NT2/D1 (cell line): ENCODE results near the gene SHC3.

Experiments
- DNase-seq: peaks from one replicate; pipeline ENCODE4 v3.0.0-alpha.2; 2011; ENCODE audit warnings: low read depth, low spot score
- H3K27me3 ChIP-seq: 2 replicates; pipeline ENCODE4 v1.6.0; 2011; ENCODE audit warnings: mild to moderate bottlenecking; ENCODE audit not compliant: insufficient read length, insufficient read depth
- H3K36me3 ChIP-seq: 2 replicates; pipeline ENCODE4 v1.6.1; 2011; ENCODE audit warnings: mild to moderate bottlenecking, low read length, mixed read lengths; ENCODE audit not compliant: insufficient read depth, insufficient read length
- H3K4me1 ChIP-seq: 2 replicates; pipeline ENCODE4 v1.5.1; 2011; ENCODE audit not compliant: insufficient read depth, insufficient read length
- H3K4me3 ChIP-seq: 2 replicates; pipeline ENCODE4 v1.5.1; 2011; ENCODE audit warnings: low read depth; ENCODE audit not compliant: insufficient read length
- H3K9ac ChIP-seq: 2 replicates; pipeline ENCODE4 v1.6.0; 2011; ENCODE audit warnings: low read depth; ENCODE audit not compliant: insufficient read length
- H3K9me3 ChIP-seq: 2 replicates; pipeline ENCODE4 v1.5.1; 2011; ENCODE audit warnings: mild to moderate bottlenecking, low read length; ENCODE audit not compliant: insufficient read depth
- SUZ12 ChIP-seq: IDR thresholded peaks from 2 replicates; pipeline ENCODE4 v1.6.1; 2011; ENCODE audit not compliant: insufficient read length, insufficient read depth; ENCODE audit errors: extremely low read depth
- YY1 ChIP-seq: IDR thresholded peaks from 2 replicates; pipeline ENCODE4 v1.6.1; 2011; ENCODE audit not compliant: insufficient read length, insufficient read depth
- ZNF274 ChIP-seq: IDR thresholded peaks from 2 replicates; pipeline ENCODE4 v1.6.1; 2011; ENCODE audit warnings: mild to moderate bottlenecking, low read depth, low read length

SHC3 gene

GRCh38 chr9:88998911-88999310 lies 179.7 kb downstream of the SHC3 start:
- DNase-seq = no peak
- Histone ChIP-seq H3K4me1 (peaks cover 4% of the 10 kb centered on the region), H3K36me3 (peaks cover 71% of the 10 kb centered on the region), H3K9me3 (no peaks in the 10 kb centered on the region), H3K27me3 (no peaks in the 10 kb centered on the region), H3K9ac (no peak overlapping the region), H3K4me3 (no peak overlapping the region)
- TF ChIP-seq YY1 (no peak), ZNF274 (no peak), SUZ12 (no peak)

- peaks cover 4% of the 10 kb centered on the region for H3K4me1 ChIP-seq
Observed at GRCh38 chr9:88998503-88998902, 180.1 kb downstream of the SHC3 start.

GRCh38 chr9:88997646-88998045 lies 181.0 kb downstream of the SHC3 start:
- DNase-seq = no peak
- peaks cover 66% of the 10 kb centered on the region for H3K36me3 ChIP-seq
- TF ChIP-seq ZNF274 = no peak
- no peak for TF ChIP-seq YY1
- TF ChIP-seq SUZ12 = no peak
- no peak overlapping the region for H3K4me3 ChIP-seq
- H3K27me3 ChIP-seq = no peaks in the 10 kb centered on the region
- H3K4me1 ChIP-seq = peaks cover 4% of the 10 kb centered on the region
- no peak overlapping the region for H3K9ac ChIP-seq
- no peaks in the 10 kb centered on the region for H3K9me3 ChIP-seq

More at GRCh38 chr9:88998503-88998902, 180.1 kb downstream of the SHC3 start:
- H3K27me3 ChIP-seq = no peaks in the 10 kb centered on the region
- TF ChIP-seq ZNF274 (no peak), YY1 (no peak), SUZ12 (no peak)
- no peaks in the 10 kb centered on the region for H3K9me3 ChIP-seq
- H3K4me3 ChIP-seq = no peak overlapping the region
- DNase-seq = no peak
- peaks cover 71% of the 10 kb centered on the region for H3K36me3 ChIP-seq
- H3K9ac ChIP-seq = no peak overlapping the region

GRCh38 chr9:88996921-88997235 lies 181.7 kb downstream of the SHC3 start:
- Histone ChIP-seq H3K9me3 (no peaks in the 10 kb centered on the region), H3K36me3 (peaks cover 58% of the 10 kb centered on the region), H3K4me1 (peaks cover 4% of the 10 kb centered on the region), H3K4me3 (no peak overlapping the region), H3K9ac (no peak overlapping the region), H3K27me3 (no peaks in the 10 kb centered on the region)
- no peak for TF ChIP-seq YY1
- TF ChIP-seq ZNF274 = no peak
- TF ChIP-seq SUZ12 = no peak
- DNase-seq = no peak

GRCh38 chr9:88996046-88996920 lies 182.3 kb downstream of the SHC3 start:
- peaks cover 4% of the 10 kb centered on the region for H3K4me1 ChIP-seq
- H3K9ac ChIP-seq = no peak overlapping the region
- DNase-seq = no peak
- TF ChIP-seq ZNF274 = no peak
- no peak for TF ChIP-seq SUZ12
- no peak for TF ChIP-seq YY1
- H3K27me3 ChIP-seq = no peaks in the 10 kb centered on the region
- H3K4me3 ChIP-seq = no peak overlapping the region
- H3K9me3 ChIP-seq = no peaks in the 10 kb centered on the region
- H3K36me3 ChIP-seq = peaks cover 52% of the 10 kb centered on the region

GRCh38 chr9:88995627-88996026 lies 183.0 kb downstream of the SHC3 start:
- no peak overlapping the region for H3K9ac ChIP-seq
- DNase-seq = no peak
- peaks cover 2% of the 10 kb centered on the region for H3K4me1 ChIP-seq
- TF ChIP-seq YY1 (no peak), SUZ12 (no peak), ZNF274 (no peak)
- peaks cover 50% of the 10 kb centered on the region for H3K36me3 ChIP-seq
- H3K9me3 ChIP-seq = no peaks in the 10 kb centered on the region
- H3K4me3 ChIP-seq = no peak overlapping the region
- no peaks in the 10 kb centered on the region for H3K27me3 ChIP-seq

GRCh38 chr9:88995200-88995577 lies 183.4 kb downstream of the SHC3 start:
- no peak for DNase-seq
- Histone ChIP-seq H3K9ac (no peak overlapping the region), H3K36me3 (peaks cover 49% of the 10 kb centered on the region), H3K9me3 (no peaks in the 10 kb centered on the region), H3K4me3 (no peak overlapping the region), H3K4me1 (peaks cover 2% of the 10 kb centered on the region), H3K27me3 (no peaks in the 10 kb centered on the region)
- no peak for TF ChIP-seq ZNF274
